ENCODE results near the gene ATF6B. TPM values are rescaled to one million over a fixed set of nuclear protein-coding genes. Genes with fewer than 3 reads are reported as not detected.

The ATF6B gene
- total RNA-seq, 1 donor: 27.5 TPM

DNA sequence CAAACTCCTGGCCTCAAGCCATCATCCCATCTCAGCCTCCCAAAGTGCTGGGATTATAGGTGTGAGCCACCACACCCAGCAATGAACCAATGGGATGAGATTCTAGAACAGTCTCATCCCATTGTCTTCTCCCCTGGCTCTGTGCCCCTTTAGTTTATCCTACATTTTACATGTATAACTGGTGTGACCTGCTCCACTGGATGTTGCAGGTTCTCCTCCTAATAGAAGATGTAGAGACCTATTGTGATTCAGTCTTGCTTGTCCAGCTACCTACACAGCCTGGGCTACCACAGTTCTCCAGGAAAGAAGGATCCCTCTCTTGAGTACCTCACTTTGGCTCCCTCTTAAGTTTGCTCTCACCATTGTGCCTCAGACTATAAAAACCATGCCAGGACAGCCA is 4.1 kb upstream of the ATF6B start:
- DNase-seq (ENCODE audit: insufficient read length, low spot score, missing footprints): no peak
- Histone ChIP-seq H3K27me3 (ENCODE audit: insufficient read depth, low read length) (no peaks in the 10 kb centered on the region), H3K4me1 (ENCODE audit: insufficient read depth, low read length) (peaks cover 32% of the 10 kb centered on the region), H3K36me3 (ENCODE audit: insufficient read depth, low read length) (no peaks in the 10 kb centered on the region), H3K27ac (ENCODE audit: low read depth, low read length) (no peak overlapping the region), H3K4me2 (ENCODE audit: insufficient read depth, low read length) (no peak overlapping the region), H4K20me1 (ENCODE audit: insufficient read depth, low read length) (no peaks in the 10 kb centered on the region), H3K4me3 (ENCODE audit: insufficient read depth, low read length) (no peak overlapping the region), H3K79me2 (ENCODE audit: insufficient read depth, low read length) (peaks cover 20% of the 10 kb centered on the region), H3K9me3 (ENCODE audit: low read depth, low read length) (no peaks in the 10 kb centered on the region), H2AFZ (ENCODE audit: low read length) (no peak overlapping the region)
- TF ChIP-seq, protein P1, sequence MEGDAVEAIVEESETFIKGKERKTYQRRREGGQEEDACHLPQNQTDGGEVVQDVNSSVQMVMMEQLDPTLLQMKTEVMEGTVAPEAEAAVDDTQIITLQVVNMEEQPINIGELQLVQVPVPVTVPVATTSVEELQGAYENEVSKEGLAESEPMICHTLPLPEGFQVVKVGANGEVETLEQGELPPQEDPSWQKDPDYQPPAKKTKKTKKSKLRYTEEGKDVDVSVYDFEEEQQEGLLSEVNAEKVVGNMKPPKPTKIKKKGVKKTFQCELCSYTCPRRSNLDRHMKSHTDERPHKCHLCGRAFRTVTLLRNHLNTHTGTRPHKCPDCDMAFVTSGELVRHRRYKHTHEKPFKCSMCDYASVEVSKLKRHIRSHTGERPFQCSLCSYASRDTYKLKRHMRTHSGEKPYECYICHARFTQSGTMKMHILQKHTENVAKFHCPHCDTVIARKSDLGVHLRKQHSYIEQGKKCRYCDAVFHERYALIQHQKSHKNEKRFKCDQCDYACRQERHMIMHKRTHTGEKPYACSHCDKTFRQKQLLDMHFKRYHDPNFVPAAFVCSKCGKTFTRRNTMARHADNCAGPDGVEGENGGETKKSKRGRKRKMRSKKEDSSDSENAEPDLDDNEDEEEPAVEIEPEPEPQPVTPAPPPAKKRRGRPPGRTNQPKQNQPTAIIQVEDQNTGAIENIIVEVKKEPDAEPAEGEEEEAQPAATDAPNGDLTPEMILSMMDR (IDR thresholded peaks at IDR 0.05; ENCODE audit: extremely low read depth, low read depth, low read length): no peak

DNA sequence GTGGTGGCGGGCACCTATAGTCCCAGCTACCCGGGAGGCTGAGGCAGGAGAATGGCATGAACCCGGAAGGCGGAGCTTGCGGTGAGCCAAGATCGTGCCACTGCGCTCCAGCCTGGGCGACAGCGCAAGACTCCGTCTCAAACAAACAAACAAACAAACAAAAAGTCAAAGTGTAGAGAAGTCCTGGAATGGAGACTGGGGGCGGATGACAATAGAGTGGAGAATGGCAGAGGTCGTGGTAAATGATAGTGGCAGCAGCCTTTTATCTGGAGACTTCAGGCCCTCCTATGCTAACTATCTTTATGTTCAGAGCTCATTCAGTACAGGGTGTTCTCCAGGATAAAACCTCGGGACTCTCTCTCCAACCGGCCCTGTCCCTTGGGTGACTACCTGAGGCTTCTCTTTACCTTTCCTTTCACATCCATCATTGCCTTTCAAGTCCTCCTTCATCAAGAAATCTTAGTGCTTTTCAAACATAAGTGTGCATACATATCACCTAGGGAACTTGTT is 3.4 kb upstream of the ATF6B start:
- no peak overlapping the region for H2AFZ ChIP-seq (ENCODE audit: low read length)
- no peak for DNase-seq (ENCODE audit: insufficient read length, low spot score, missing footprints)
- H4K20me1 ChIP-seq (ENCODE audit: insufficient read depth, low read length): no peaks in the 10 kb centered on the region
- H3K79me2 ChIP-seq (ENCODE audit: insufficient read depth, low read length): peaks cover 26% of the 10 kb centered on the region
- TF ChIP-seq, protein P1 (IDR thresholded peaks at IDR 0.05; ENCODE audit: extremely low read depth, low read depth, low read length): no peak
- no peak overlapping the region for H3K4me2 ChIP-seq (ENCODE audit: insufficient read depth, low read length)
- H3K4me1 ChIP-seq (ENCODE audit: insufficient read depth, low read length): peaks cover 36% of the 10 kb centered on the region
- H3K27ac ChIP-seq (ENCODE audit: low read depth, low read length): no peak overlapping the region
- H3K4me3 ChIP-seq (ENCODE audit: insufficient read depth, low read length): no peak overlapping the region
- no peaks in the 10 kb centered on the region for H3K9me3 ChIP-seq (ENCODE audit: low read depth, low read length)
- no peaks in the 10 kb centered on the region for H3K36me3 ChIP-seq (ENCODE audit: insufficient read depth, low read length)
- no peaks in the 10 kb centered on the region for H3K27me3 ChIP-seq (ENCODE audit: insufficient read depth, low read length)

DNA sequence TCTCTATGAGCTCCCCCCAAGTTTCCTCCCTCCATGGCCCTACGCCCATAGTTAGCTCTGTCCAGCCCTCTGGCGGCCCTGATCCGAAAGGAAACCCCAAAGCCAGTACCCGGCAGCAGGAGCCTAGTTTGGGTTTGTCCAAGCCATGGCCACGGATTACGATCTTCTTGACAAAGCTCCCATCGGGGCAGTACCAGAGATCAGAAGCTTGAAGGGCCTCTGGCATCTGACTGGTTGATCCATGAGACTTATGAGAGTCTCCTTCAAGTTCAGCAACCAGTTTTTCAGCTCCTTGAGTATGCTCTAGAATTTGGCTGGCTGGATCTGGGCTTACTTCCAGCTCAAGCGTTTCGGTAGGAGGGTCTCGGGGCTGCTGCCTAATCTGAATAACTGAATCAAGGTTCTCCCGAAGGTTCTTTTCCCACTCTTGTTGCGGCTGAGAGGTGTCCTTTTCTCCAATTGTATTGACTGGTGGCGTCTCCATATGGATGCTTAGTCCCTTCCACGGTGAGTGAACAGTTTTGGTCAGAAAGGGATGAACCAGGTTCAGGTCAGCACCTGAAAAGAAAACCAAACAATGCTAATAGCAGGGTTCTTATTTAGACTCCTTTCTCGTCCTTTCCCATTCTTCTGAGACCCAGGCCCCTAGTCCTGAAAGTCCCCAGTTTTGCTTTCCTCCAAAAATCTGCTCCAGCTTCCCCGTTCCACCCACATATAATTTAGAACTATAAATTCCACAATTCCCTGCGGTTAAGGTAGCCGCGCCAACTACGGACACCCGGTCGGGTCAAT is 1.4 kb upstream of the ATF6B start:
- peaks cover 35% of the 10 kb centered on the region for H3K79me2 ChIP-seq (ENCODE audit: insufficient read depth, low read length)
- no peaks in the 10 kb centered on the region for H3K9me3 ChIP-seq (ENCODE audit: low read depth, low read length)
- peak overlapping the region; percentile 55 for H3K27ac ChIP-seq (ENCODE audit: low read depth, low read length)
- peaks cover 33% of the 10 kb centered on the region for H3K4me1 ChIP-seq (ENCODE audit: insufficient read depth, low read length)
- H3K4me2 ChIP-seq (ENCODE audit: insufficient read depth, low read length): peak overlapping the region; percentile 99
- DNase-seq (ENCODE audit: insufficient read length, low spot score, missing footprints): no peak
- no peaks in the 10 kb centered on the region for H3K27me3 ChIP-seq (ENCODE audit: insufficient read depth, low read length)
- TF ChIP-seq, protein P1 (IDR thresholded peaks at IDR 0.05; ENCODE audit: extremely low read depth, low read depth, low read length): no peak
- peak overlapping the region; percentile 88 for H2AFZ ChIP-seq (ENCODE audit: low read length)
- no peaks in the 10 kb centered on the region for H4K20me1 ChIP-seq (ENCODE audit: insufficient read depth, low read length)
- peaks cover 10% of the 10 kb centered on the region for H3K36me3 ChIP-seq (ENCODE audit: insufficient read depth, low read length)
- peak overlapping the region; percentile 95 for H3K4me3 ChIP-seq (ENCODE audit: insufficient read depth, low read length)

DNA sequence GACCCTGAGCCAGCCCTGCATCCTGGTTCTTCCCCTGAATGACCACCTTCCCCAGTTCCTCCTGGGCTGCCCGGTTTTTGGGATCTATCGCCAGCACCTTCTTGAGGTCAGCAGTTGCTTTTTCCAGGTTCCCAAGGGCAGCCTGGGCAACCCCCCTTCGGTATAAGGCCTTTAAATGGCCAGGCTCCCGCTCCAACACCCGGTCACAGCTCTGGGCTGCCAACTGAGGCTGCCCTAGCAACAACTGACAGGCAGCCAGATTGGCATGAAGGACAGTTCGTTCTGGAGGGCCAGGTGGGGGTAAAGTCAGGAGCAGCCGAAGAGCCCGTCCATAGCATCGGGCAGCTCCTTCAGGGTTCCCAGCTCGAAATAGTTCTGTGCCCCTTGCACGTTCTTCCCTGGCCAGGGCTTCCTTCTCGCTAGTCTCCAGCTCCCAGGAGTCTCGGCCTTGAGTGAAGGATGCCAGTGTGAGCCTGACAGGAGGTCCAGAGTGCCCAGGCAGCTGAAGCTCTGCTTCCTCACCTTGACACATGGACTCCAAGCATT is 778 bp upstream of the ATF6B start:
- Histone ChIP-seq H3K27ac (ENCODE audit: low read depth, low read length) (peak overlapping the region; percentile 55), H2AFZ (ENCODE audit: low read length) (no peak overlapping the region), H3K27me3 (ENCODE audit: insufficient read depth, low read length) (no peaks in the 10 kb centered on the region), H3K36me3 (ENCODE audit: insufficient read depth, low read length) (peaks cover 14% of the 10 kb centered on the region), H3K4me2 (ENCODE audit: insufficient read depth, low read length) (peak overlapping the region; percentile 99), H3K4me3 (ENCODE audit: insufficient read depth, low read length) (peak overlapping the region; percentile 95), H3K9me3 (ENCODE audit: low read depth, low read length) (no peaks in the 10 kb centered on the region), H3K79me2 (ENCODE audit: insufficient read depth, low read length) (peaks cover 39% of the 10 kb centered on the region), H3K4me1 (ENCODE audit: insufficient read depth, low read length) (peaks cover 28% of the 10 kb centered on the region), H4K20me1 (ENCODE audit: insufficient read depth, low read length) (no peaks in the 10 kb centered on the region)
- TF ChIP-seq, protein P1 (IDR thresholded peaks at IDR 0.05; ENCODE audit: extremely low read depth, low read depth, low read length): no peak
- DNase-seq (ENCODE audit: insufficient read length, low spot score, missing footprints): no peak
